ENCODE data around the gene ARPC4.
A peak's percentile ranks its signal among the peaks of the same experiment; 100 is the strongest.
"Not testable (repeated sequence)": the region's sequence is repeated elsewhere in the genome, so short reads cannot be mapped to it uniquely, and the experiment has no call there.

Gene ARPC4

GRCh38 chr3:9820946-9821345, 28.1 kb downstream of the ARPC4 start:
- DNase-seq (ENCODE audit: low spot score) = no peak

GRCh38 chr3:9825451-9826040, 32.7 kb downstream of the ARPC4 start:
- DNase-seq (ENCODE audit: low spot score) = no peak

- DNase-seq (ENCODE audit: low spot score) = no peak
Observed at GRCh38 chr3:9826815-9827573, 34.1 kb downstream of the ARPC4 start.

- no peak for DNase-seq (ENCODE audit: low spot score)
Observed at GRCh38 chr3:9828801-9829755, 36.2 kb downstream of the ARPC4 start.

- DNase-seq (ENCODE audit: low spot score) = no peak
Observed at GRCh38 chr3:9831253-9831652, 38.4 kb downstream of the ARPC4 start.

- no peak for DNase-seq (ENCODE audit: low spot score)
Observed at GRCh38 chr3:9833078-9833477, 40.2 kb downstream of the ARPC4 start.

GRCh38 chr3:9834520-9835380, 41.9 kb downstream of the ARPC4 start:
- DNase-seq (ENCODE audit: low spot score) = no peak

GRCh38 chr3:9837701-9838582, 45.1 kb downstream of the ARPC4 start:
- no peak for DNase-seq (ENCODE audit: low spot score)

GRCh38 chr3:9838856-9839255, 46.0 kb downstream of the ARPC4 start:
- no peak for DNase-seq (ENCODE audit: low spot score)

- no peak for DNase-seq (ENCODE audit: low spot score)
Observed at GRCh38 chr3:9841015-9841414, 48.1 kb downstream of the ARPC4 start.

- DNase-seq (ENCODE audit: low spot score) = peak; percentile 98
Observed at GRCh38 chr3:9843715-9844438, 51.0 kb downstream of the ARPC4 start, which contains the start of gene RPUSD3. Gene RPUSD3, minus strand, starts transcription at chr3:9844008. Its CDS starts 18 bp downstream, at chr3:9843990.

GRCh38 chr3:9846231-9846630, 53.3 kb downstream of the ARPC4 start:
- DNase-seq (ENCODE audit: low spot score) = no peak

GRCh38 chr3:9846931-9847488, 54.1 kb downstream of the ARPC4 start:
- no peak for DNase-seq (ENCODE audit: low spot score)

GRCh38 chr3:9847870-9848269, 55.0 kb downstream of the ARPC4 start:
- DNase-seq (ENCODE audit: low spot score) = not testable (repeated sequence)

GRCh38 chr3:9848860-9849259, 56.0 kb downstream of the ARPC4 start:
- DNase-seq (ENCODE audit: low spot score) = peak; percentile 55

GRCh38 chr3:9851383-9851782, 58.5 kb downstream of the ARPC4 start:
- DNase-seq (ENCODE audit: low spot score) = not testable (repeated sequence)

GRCh38 chr3:9851926-9852325, 59.0 kb downstream of the ARPC4 start:
- not testable (repeated sequence) for DNase-seq (ENCODE audit: low spot score)

GRCh38 chr3:9852528-9852927, 59.6 kb downstream of the ARPC4 start:
- DNase-seq (ENCODE audit: low spot score) = no peak

- DNase-seq (ENCODE audit: low spot score) = not testable (repeated sequence)
Observed at GRCh38 chr3:9854291-9854940, 61.5 kb downstream of the ARPC4 start.
